Effector memory CD4-positive, alpha-beta T cell (primary cell): ENCODE measurements around the gene UACA.

Experiments
- DNase-seq, 3 donors: peaks; one replicate each; pipeline ENCODE4 v3.0.0-alpha.2; 2020
- H3K27ac ChIP-seq: 2 replicates; pipeline ENCODE4 v1.7.0; 2013; ENCODE audit warnings: mild to moderate bottlenecking, low read length, moderate library complexity; ENCODE audit not compliant: insufficient read depth, poor library complexity, severe bottlenecking
- H3K27me3 ChIP-seq: replicated peaks from 2 replicates; pipeline ENCODE4 v1.7.0; 2013; ENCODE audit warnings: mild to moderate bottlenecking, low read length; ENCODE audit not compliant: insufficient read depth, control insufficient read depth, poor library complexity, severe bottlenecking
- H3K36me3 ChIP-seq: 2 replicates; pipeline ENCODE4 v1.7.0; 2013; ENCODE audit warnings: mild to moderate bottlenecking, low read length, moderate library complexity; ENCODE audit not compliant: control insufficient read depth, insufficient read depth
- H3K4me1 ChIP-seq: 2 replicates; pipeline ENCODE4 v1.7.0; 2013; ENCODE audit warnings: low read length, mild to moderate bottlenecking; ENCODE audit not compliant: control insufficient read depth, insufficient read depth, poor library complexity, severe bottlenecking
- H3K4me3 ChIP-seq: 2 replicates; pipeline ENCODE4 v1.7.0; 2013; ENCODE audit warnings: low read length, low read depth, mild to moderate bottlenecking; ENCODE audit not compliant: insufficient read depth, poor library complexity, severe bottlenecking
- H3K9me3 ChIP-seq: 2 replicates; pipeline ENCODE4 v1.7.0; 2013; ENCODE audit warnings: mild to moderate bottlenecking, low read length, moderate library complexity; ENCODE audit not compliant: control insufficient read depth

The UACA gene

GRCh38 chr15:70796516-70797310, 33.4 kb upstream of the UACA start:
- no peaks in the 10 kb centered on the region for H3K27me3 ChIP-seq
- no peak for DNase-seq
- no peak overlapping the region for H3K27ac ChIP-seq

DNA sequence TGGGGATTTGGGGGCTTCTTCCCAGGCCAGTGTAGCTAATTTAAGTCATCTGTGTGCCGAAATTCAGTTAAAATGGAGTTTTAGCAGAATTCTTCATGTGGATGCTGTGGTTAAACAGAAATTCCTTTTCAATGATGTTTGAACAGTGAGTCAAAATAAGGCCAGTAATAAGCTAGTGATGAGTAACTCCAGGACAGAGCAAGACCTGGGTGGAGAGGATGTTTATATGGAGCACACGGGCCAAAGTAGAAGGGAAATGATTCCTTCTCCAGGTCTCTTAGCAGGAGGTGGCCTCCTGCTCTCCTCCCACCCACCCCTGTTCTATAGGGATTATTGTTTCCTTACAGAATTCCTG, 31.9 kb upstream of the UACA start:
- no peaks in the 10 kb centered on the region for H3K4me1 ChIP-seq
- no peaks in the 10 kb centered on the region for H3K9me3 ChIP-seq
- no peaks in the 10 kb centered on the region for H3K36me3 ChIP-seq
- no peak overlapping the region for H3K4me3 ChIP-seq
- no peak overlapping the region for H3K27ac ChIP-seq
- DNase-seq: no peak
- no peaks in the 10 kb centered on the region for H3K27me3 ChIP-seq

More at GRCh38 chr15:70796516-70797310, 33.4 kb upstream of the UACA start:
- no peak overlapping the region for H3K4me3 ChIP-seq
- H3K9me3 ChIP-seq: no peaks in the 10 kb centered on the region
- no peaks in the 10 kb centered on the region for H3K4me1 ChIP-seq
- H3K36me3 ChIP-seq: no peaks in the 10 kb centered on the region

- no peak overlapping the region for H3K4me3 ChIP-seq
- DNase-seq: no peak
- H3K36me3 ChIP-seq: no peaks in the 10 kb centered on the region
- no peak overlapping the region for H3K27ac ChIP-seq
- H3K9me3 ChIP-seq: no peaks in the 10 kb centered on the region
- no peaks in the 10 kb centered on the region for H3K27me3 ChIP-seq
- no peaks in the 10 kb centered on the region for H3K4me1 ChIP-seq
Observed at GRCh38 chr15:70794596-70795310, 31.4 kb upstream of the UACA start.

DNA sequence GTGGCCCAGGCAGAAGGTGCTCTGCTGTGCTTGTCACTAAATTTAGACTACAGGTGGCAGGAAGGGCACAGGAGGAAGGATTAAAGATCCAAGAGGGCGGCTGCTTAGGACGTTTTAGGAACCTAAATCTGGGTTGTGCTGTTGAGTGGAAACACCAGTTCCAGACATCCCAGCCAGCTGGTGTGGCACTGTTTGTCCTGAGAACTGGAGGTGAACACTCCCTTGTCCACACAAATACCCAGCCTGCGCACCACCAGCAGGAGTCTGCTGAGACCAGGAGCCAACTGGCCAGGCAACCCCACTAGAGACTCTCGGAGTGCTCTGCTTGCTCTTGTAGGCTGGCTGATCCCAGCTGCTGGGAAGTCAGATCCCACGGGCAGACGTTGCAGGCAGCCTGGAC, 30.3 kb upstream of the UACA start:
- Histone ChIP-seq H3K27ac (no peak overlapping the region), H3K27me3 (no peaks in the 10 kb centered on the region), H3K36me3 (no peaks in the 10 kb centered on the region), H3K4me1 (no peaks in the 10 kb centered on the region), H3K9me3 (no peaks in the 10 kb centered on the region), H3K4me3 (no peak overlapping the region)
- DNase-seq: no peak

DNA sequence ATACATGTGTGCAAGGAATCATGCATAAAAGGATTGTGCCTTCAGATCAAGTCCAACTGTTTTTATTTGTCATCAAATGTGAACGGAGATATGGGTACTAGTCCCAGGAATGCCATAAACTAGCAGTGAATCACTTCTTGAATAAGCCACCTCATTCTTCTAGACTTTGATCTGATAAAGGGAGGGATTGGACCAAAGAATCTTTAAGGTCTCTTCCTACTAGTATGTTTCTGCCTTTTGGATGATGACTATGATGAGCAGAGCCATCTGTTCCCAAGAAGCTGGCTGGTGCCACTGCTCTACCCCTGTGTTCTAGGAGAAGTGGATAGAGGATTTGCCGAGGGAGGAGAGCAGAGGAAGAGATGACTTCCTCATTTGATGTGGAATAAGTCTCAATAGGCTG, 28.8 kb upstream of the UACA start:
- Histone ChIP-seq H3K4me3 (no peak overlapping the region), H3K36me3 (no peaks in the 10 kb centered on the region), H3K9me3 (no peaks in the 10 kb centered on the region), H3K4me1 (no peaks in the 10 kb centered on the region), H3K27me3 (no peaks in the 10 kb centered on the region), H3K27ac (no peak overlapping the region)
- no peak for DNase-seq

GRCh38 chr15:70791259-70791658, 27.9 kb upstream of the UACA start:
- Histone ChIP-seq H3K9me3 (no peaks in the 10 kb centered on the region), H3K4me1 (no peaks in the 10 kb centered on the region), H3K27me3 (no peaks in the 10 kb centered on the region), H3K4me3 (no peak overlapping the region), H3K36me3 (no peaks in the 10 kb centered on the region), H3K27ac (no peak overlapping the region)
- no peak for DNase-seq

DNA sequence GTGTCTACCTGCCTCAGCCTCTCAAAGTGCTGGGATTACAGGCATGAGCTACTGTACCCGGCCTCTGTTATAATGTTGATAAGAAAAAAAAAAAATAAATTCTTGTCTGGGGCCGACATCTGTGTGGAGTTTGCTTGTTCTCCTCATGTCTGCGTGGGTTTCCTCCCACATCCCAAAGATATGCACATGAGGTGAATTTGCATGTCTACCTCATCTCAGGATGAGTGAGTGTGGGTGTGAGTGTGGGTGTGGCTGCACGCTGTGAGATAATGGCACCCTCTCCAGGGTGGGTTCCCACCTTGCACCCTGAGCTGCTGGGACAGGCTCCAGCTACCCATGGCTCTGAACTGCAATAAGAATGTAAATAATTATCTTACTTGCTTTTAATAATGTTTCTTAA, 25.9 kb upstream of the UACA start:
- Histone ChIP-seq H3K4me3 (no peak overlapping the region), H3K36me3 (no peaks in the 10 kb centered on the region), H3K4me1 (no peaks in the 10 kb centered on the region), H3K9me3 (no peaks in the 10 kb centered on the region), H3K27me3 (no peaks in the 10 kb centered on the region), H3K27ac (no peak overlapping the region)
- no peak for DNase-seq

GRCh38 chr15:70788114-70789049, 25.0 kb upstream of the UACA start:
- Histone ChIP-seq H3K4me1 (no peaks in the 10 kb centered on the region), H3K36me3 (no peaks in the 10 kb centered on the region), H3K27ac (no peak overlapping the region), H3K4me3 (no peak overlapping the region), H3K27me3 (no peaks in the 10 kb centered on the region), H3K9me3 (no peaks in the 10 kb centered on the region)
- no peak for DNase-seq

GRCh38 chr15:70786996-70787395, 23.6 kb upstream of the UACA start:
- Histone ChIP-seq H3K36me3 (no peaks in the 10 kb centered on the region), H3K4me3 (no peak overlapping the region), H3K4me1 (no peaks in the 10 kb centered on the region), H3K27me3 (no peaks in the 10 kb centered on the region), H3K27ac (no peak overlapping the region), H3K9me3 (no peaks in the 10 kb centered on the region)
- no peak for DNase-seq
